ENCODE data around the gene PON1.

The PON1 gene

GRCh38 chr7:95250571-95250970 is 73.8 kb downstream of the PON1 start:
- no peak for DNase-seq
